Mesothelial cell of epicardium (in vitro differentiated cells): ENCODE data around the gene TECR. TPM values are rescaled to one million over a fixed set of nuclear protein-coding genes. Genes with fewer than 3 reads are reported as not detected.

ENCODE experiments used
- DNase-seq, 2 experiments: peaks; one replicate each; pipeline ENCODE4 v3.0.0; 2021; ENCODE audit warnings: low spot score in 2 of 2; ENCODE audit not compliant: unreplicated experiment in 2 of 2
- H3K27ac Mint-ChIP-seq: 2 replicates; pipeline ENCODE4 v1.8.0; 2021; ENCODE audit warnings: mixed read lengths
- H3K27me3 Mint-ChIP-seq: 2 replicates; pipeline ENCODE4 v1.8.0; 2021; ENCODE audit warnings: low read depth, mixed read lengths
- H3K36me3 Mint-ChIP-seq: 2 replicates; pipeline ENCODE4 v1.8.0; 2021; ENCODE audit warnings: mixed read lengths
- H3K4me1 Mint-ChIP-seq: 2 replicates; pipeline ENCODE4 v1.8.0; 2021; ENCODE audit warnings: mixed read lengths
- H3K4me3 Mint-ChIP-seq: 2 replicates; pipeline ENCODE4 v1.8.0; 2021; ENCODE audit warnings: mild to moderate bottlenecking, moderate library complexity, mixed read lengths
- H3K9me3 Mint-ChIP-seq: 2 replicates; pipeline ENCODE4 v1.8.0; 2021; ENCODE audit warnings: mixed read lengths
- CTCF ChIP-seq: fragments of 200-600 bp; sonication (generic); IDR thresholded peaks from one replicate; pipeline ENCODE4 v1.5.0; 2021; ENCODE audit warnings: antibody characterized with exemption; ENCODE audit not compliant: unreplicated experiment
- total RNA-seq: library from RNA; stranded (reverse); gene quantifications from 3 replicates; pipeline ENCODE4 v1.2.1, GENCODE V29; 2021

The TECR gene
- total RNA-seq, 1 donor from 2014 or later, result 115 TPM

- H3K4me1 Mint-ChIP-seq, result peaks cover 44% of the 10 kb centered on the region
- no peak for TF ChIP-seq CTCF
Measured at GRCh38 chr19:14514215-14514863, 15.1 kb upstream of the TECR start.

GRCh38 chr19:14515501-14516047 lies 13.8 kb upstream of the TECR start:
- TF ChIP-seq CTCF, result no peak
- Mint-ChIP-seq H3K36me3 (peaks cover 26% of the 10 kb centered on the region), H3K9me3 (no peaks in the 10 kb centered on the region), H3K4me3 (peak overlapping the region; percentile 88), H3K4me1 (peaks cover 41% of the 10 kb centered on the region), H3K27me3 (no peaks in the 10 kb centered on the region), H3K27ac (peak overlapping the region; percentile 95)
- no peak for DNase-seq

More at GRCh38 chr19:14514215-14514863, 15.1 kb upstream of the TECR start:
- Mint-ChIP-seq H3K27ac (peak overlapping the region; percentile 64), H3K9me3 (no peaks in the 10 kb centered on the region), H3K27me3 (no peaks in the 10 kb centered on the region), H3K36me3 (peaks cover 26% of the 10 kb centered on the region), H3K4me3 (peak overlapping the region; percentile 6)
- no peak for DNase-seq

- H3K36me3 Mint-ChIP-seq, result peaks cover 26% of the 10 kb centered on the region
- DNase-seq, result no peak
- H3K27ac Mint-ChIP-seq, result peak overlapping the region; percentile 95
- peaks cover 36% of the 10 kb centered on the region for H3K4me1 Mint-ChIP-seq
- H3K9me3 Mint-ChIP-seq, result no peaks in the 10 kb centered on the region
- peak overlapping the region; percentile 88 for H3K4me3 Mint-ChIP-seq
- H3K27me3 Mint-ChIP-seq, result no peaks in the 10 kb centered on the region
- no peak for TF ChIP-seq CTCF
Measured at GRCh38 chr19:14516048-14516534, 13.3 kb upstream of the TECR start.

- Mint-ChIP-seq H3K27ac (peak overlapping the region; percentile 95), H3K4me1 (peaks cover 33% of the 10 kb centered on the region), H3K9me3 (no peaks in the 10 kb centered on the region), H3K36me3 (peaks cover 26% of the 10 kb centered on the region), H3K4me3 (peak overlapping the region; percentile 88), H3K27me3 (no peaks in the 10 kb centered on the region)
- no peak for DNase-seq
- no peak for TF ChIP-seq CTCF
Measured at GRCh38 chr19:14516746-14517438, 12.5 kb upstream of the TECR start.

GRCh38 chr19:14517446-14517839 lies 12.0 kb upstream of the TECR start:
- Mint-ChIP-seq H3K27ac (peak overlapping the region; percentile 95), H3K4me3 (peak overlapping the region; percentile 88), H3K4me1 (peaks cover 33% of the 10 kb centered on the region), H3K9me3 (no peaks in the 10 kb centered on the region), H3K36me3 (peaks cover 26% of the 10 kb centered on the region), H3K27me3 (no peaks in the 10 kb centered on the region)
- DNase-seq, result no peak
- TF ChIP-seq CTCF, result no peak
